Endodermal cell (in vitro differentiated cells): ENCODE data around the gene ENKUR. TPM values are rescaled to one million over a fixed set of nuclear protein-coding genes. Genes with fewer than 3 reads are reported as not detected.

Source experiments
- DNase-seq: peaks from one replicate; pipeline ENCODE4 v3.0.0-alpha.2; 2017
- H3K27ac ChIP-seq: 2 replicates; pipeline ENCODE4 v1.5.1; 2013; ENCODE audit warnings: mild to moderate bottlenecking, low read depth, low read length, moderate library complexity
- H3K27me3 ChIP-seq: 2 replicates; pipeline ENCODE4 v1.6.1; 2013; ENCODE audit warnings: mild to moderate bottlenecking, low read length, moderate library complexity; ENCODE audit not compliant: insufficient read depth, control insufficient read depth, poor library complexity, severe bottlenecking
- H3K36me3 ChIP-seq: 2 replicates; pipeline ENCODE4 v1.7.0; 2013; ENCODE audit warnings: mild to moderate bottlenecking, low read length, moderate library complexity; ENCODE audit not compliant: control insufficient read depth, insufficient read depth
- H3K4me1 ChIP-seq: one replicate; pipeline ENCODE4 v1.7.0; 2013; ENCODE audit warnings: low read length; ENCODE audit not compliant: control insufficient read depth, insufficient read depth
- H3K4me3 ChIP-seq: 2 replicates; pipeline ENCODE4 v1.5.1; 2013; ENCODE audit warnings: mild to moderate bottlenecking, low read length, moderate library complexity
- H3K9ac ChIP-seq: 2 replicates; pipeline ENCODE4 v1.6.1; 2013; ENCODE audit warnings: mild to moderate bottlenecking, low read length, moderate library complexity; ENCODE audit not compliant: poor library complexity, severe bottlenecking; ENCODE audit errors: extremely low read depth
- H3K9me3 ChIP-seq: 2 replicates; pipeline ENCODE4 v1.6.1; 2013; ENCODE audit warnings: mild to moderate bottlenecking, low read length, moderate library complexity; ENCODE audit not compliant: control insufficient read depth
- H3K27ac Mint-ChIP-seq: 2 replicates; pipeline ENCODE4 v1.8.0; 2020; ENCODE audit warnings: mixed read lengths
- H3K27me3 Mint-ChIP-seq: 2 replicates; pipeline ENCODE4 v1.8.0; 2021; ENCODE audit warnings: mild to moderate bottlenecking, mixed read lengths; ENCODE audit not compliant: insufficient read depth
- H3K36me3 Mint-ChIP-seq: 2 replicates; pipeline ENCODE4 v1.8.0; 2020; ENCODE audit warnings: low read depth, mixed read lengths
- H3K4me1 Mint-ChIP-seq: 2 replicates; pipeline ENCODE4 v1.8.0; 2020; ENCODE audit warnings: mixed read lengths
- H3K4me3 Mint-ChIP-seq: 2 replicates; pipeline ENCODE4 v1.8.0; 2020; ENCODE audit warnings: mild to moderate bottlenecking, moderate library complexity, mixed read lengths
- H3K9me3 Mint-ChIP-seq: 2 replicates; pipeline ENCODE4 v1.8.0; 2020; ENCODE audit warnings: mild to moderate bottlenecking, mixed read lengths
- CTCF ChIP-seq: fragments of 200-600 bp; sonication (generic); conservative IDR thresholded peaks from 2 replicates; pipeline ENCODE4 v1.5.0; 2021; ENCODE audit warnings: antibody characterized with exemption, mild to moderate bottlenecking
- WGBS, 2 experiments: methylation state at CpG; one replicate each; pipeline versions ENCODE4 v1.1.5 to v1.1.7; 2013; ENCODE audit warnings: missing lambda C conversion rate in 2 of 2, mixed read lengths in 1 of 2; ENCODE audit not compliant: insufficient coverage in 1 of 2, insufficient read length in 1 of 2; 5-methylcytosine and 5-hydroxymethylcytosine counted together
- total RNA-seq, 2 donors: library from RNA; stranded (reverse); fragmentation: NEBNext Ultra II Directional in 1 of 2; extraction: Animal tissue kit (Norgen Biotek cat#: 25700) in 1 of 2; gene quantifications; 2 replicates in 1 of 2; 3 replicates in 1 of 2; pipeline ENCODE4 v1.2.1, GENCODE V29; 2021

Gene ENKUR
- total RNA-seq, 2 donors from 2014 or later = not detected

- Mint-ChIP-seq H3K27ac (no peak overlapping the region), H3K9me3 (no peaks in the 10 kb centered on the region), H3K36me3 (no peaks in the 10 kb centered on the region), H3K4me3 (no peak overlapping the region), H3K4me1 (no peaks in the 10 kb centered on the region), H3K27me3 (no peaks in the 10 kb centered on the region)
- DNase-seq = no peak
- no peak for TF ChIP-seq CTCF
- no peaks in the 10 kb centered on the region for H3K36me3 ChIP-seq
- no peak overlapping the region for H3K4me3 ChIP-seq
- no peak overlapping the region for H3K27ac ChIP-seq
- no peak overlapping the region for H3K9ac ChIP-seq
- 88% methylated on average over 3 of the region's 4 CpGs; no CpG with 5 or more reads in 1 of the 2 experiments for WGBS, 2 experiments
- no peaks in the 10 kb centered on the region for H3K9me3 ChIP-seq
- no peaks in the 10 kb centered on the region for H3K27me3 ChIP-seq
- no peaks in the 10 kb centered on the region for H3K4me1 ChIP-seq
Measured at GRCh38 chr10:24961582-24961981, 54.4 kb downstream of the ENKUR start.

GRCh38 chr10:24959382-24959730 is 56.6 kb downstream of the ENKUR start:
- no peak overlapping the region for H3K9ac ChIP-seq
- Mint-ChIP-seq H3K4me1 (no peaks in the 10 kb centered on the region), H3K4me3 (no peak overlapping the region), H3K36me3 (no peaks in the 10 kb centered on the region), H3K27ac (no peak overlapping the region), H3K27me3 (no peaks in the 10 kb centered on the region), H3K9me3 (no peaks in the 10 kb centered on the region)
- no peaks in the 10 kb centered on the region for H3K27me3 ChIP-seq
- DNase-seq = no peak
- no peak overlapping the region for H3K4me3 ChIP-seq
- H3K4me1 ChIP-seq = no peaks in the 10 kb centered on the region
- peak overlapping the region; percentile 85 for H3K27ac ChIP-seq
- 57% methylated on average over 3 of the region's 3 CpGs for WGBS, 2 experiments
- no peaks in the 10 kb centered on the region for H3K9me3 ChIP-seq
- TF ChIP-seq CTCF = no peak
- H3K36me3 ChIP-seq = no peaks in the 10 kb centered on the region

GRCh38 chr10:24958721-24959381 is 57.1 kb downstream of the ENKUR start:
- no peaks in the 10 kb centered on the region for H3K27me3 Mint-ChIP-seq
- H3K9me3 Mint-ChIP-seq = no peaks in the 10 kb centered on the region
- Histone ChIP-seq H3K9me3 (no peaks in the 10 kb centered on the region), H3K27ac (peak overlapping the region; percentile 85), H3K36me3 (no peaks in the 10 kb centered on the region), H3K27me3 (no peaks in the 10 kb centered on the region), H3K4me3 (no peak overlapping the region), H3K4me1 (no peaks in the 10 kb centered on the region), H3K9ac (no peak overlapping the region)
- DNase-seq = no peak
- no peaks in the 10 kb centered on the region for H3K36me3 Mint-ChIP-seq
- H3K27ac Mint-ChIP-seq = no peak overlapping the region
- H3K4me3 Mint-ChIP-seq = no peak overlapping the region
- peaks cover 4% of the 10 kb centered on the region for H3K4me1 Mint-ChIP-seq
- no peak for TF ChIP-seq CTCF
- 88 to 90% methylated on average over 5 of the region's 5 CpGs for WGBS, 2 experiments
